Natural killer cell treated with Interleukin-12 subunit alpha and Interleukin-12 subunit beta and Interleukin-15 and Interleukin-18, amount 100 ng/mL, for 72 hours (primary cell): ENCODE results near the gene HGD. TPM values are rescaled to one million over a fixed set of nuclear protein-coding genes. Genes with fewer than 3 reads are reported as not detected.

Experiments used
- ATAC-seq, 2 donors: fragments of 150-1000 bp; cut with Tn5 transposase in 1 of 2; sonication (Bioruptor Pico), chemical (Tn5 transposase) in 1 of 2; 2 replicates each; pipeline ENCODE4 v1.10.0; 2021
- DNase-seq: peaks from one replicate; pipeline ENCODE4 v3.0.0; 2022; ENCODE audit warnings: low spot score
- H3K27ac Mint-ChIP-seq, 2 donors: 1 replicate in 1 of 2; 2 replicates in 1 of 2; pipeline ENCODE4 v1.8.0; 2022; ENCODE audit warnings: mixed read lengths in 2 of 2, mild to moderate bottlenecking in 1 of 2, moderate library complexity in 1 of 2
- H3K27me3 Mint-ChIP-seq, 2 donors: 1 replicate in 1 of 2; 2 replicates in 1 of 2; pipeline ENCODE4 v1.8.0; 2022; ENCODE audit warnings: mixed read lengths in 2 of 2
- H3K36me3 Mint-ChIP-seq: one replicate; pipeline ENCODE4 v1.8.0; 2022; ENCODE audit warnings: mixed read lengths
- H3K4me1 Mint-ChIP-seq, 2 donors: 1 replicate in 1 of 2; 2 replicates in 1 of 2; pipeline ENCODE4 v1.8.0; 2022; ENCODE audit warnings: low read depth in 2 of 2, mixed read lengths in 2 of 2, mild to moderate bottlenecking in 1 of 2
- H3K4me3 Mint-ChIP-seq: one replicate; pipeline ENCODE4 v1.8.0; 2022; ENCODE audit warnings: mixed read lengths
- H3K9me3 Mint-ChIP-seq: 2 replicates; pipeline ENCODE4 v1.8.0; 2022; ENCODE audit warnings: mixed read lengths
- total RNA-seq, 2 donors: library from RNA; stranded (reverse); gene quantifications; one replicate each; pipeline ENCODE4 v1.2.3, GENCODE V29; 2022

The HGD gene
- total RNA-seq, 2 donors from 2014 or later: 1.00 to 1.8 TPM

GRCh38 chr3:120604784-120605183, 77.3 kb downstream of the HGD start:
- Mint-ChIP-seq H3K9me3 (no peaks in the 10 kb centered on the region), H3K36me3 (peaks cover 7% of the 10 kb centered on the region), H3K27ac (no peak overlapping the region), H3K4me3 (no peak overlapping the region), H3K4me1 (no peaks in the 10 kb centered on the region), H3K27me3 (peaks cover 3 to 10% of the 10 kb centered on the region in 2 donors)
- ATAC-seq (no peak), DNase-seq (no peak)

GRCh38 chr3:120604382-120604781, 77.7 kb downstream of the HGD start:
- Mint-ChIP-seq H3K9me3 (no peaks in the 10 kb centered on the region), H3K27ac (no peak overlapping the region), H3K36me3 (peaks cover 7% of the 10 kb centered on the region), H3K4me1 (no peaks in the 10 kb centered on the region), H3K4me3 (no peak overlapping the region), H3K27me3 (peaks cover under 1 to 5% of the 10 kb centered on the region in 2 donors)
- ATAC-seq: peak in 1 of 2 donors; percentile 28
- DNase-seq: no peak

- DNase-seq (no peak), ATAC-seq (no peak)
- Mint-ChIP-seq H3K9me3 (no peaks in the 10 kb centered on the region), H3K27me3 (no peaks in the 10 kb centered on the region), H3K4me1 (peaks cover 0 to 2% of the 10 kb centered on the region in 2 donors), H3K4me3 (no peak overlapping the region), H3K36me3 (peaks cover 7% of the 10 kb centered on the region), H3K27ac (no peak overlapping the region)
Measured at GRCh38 chr3:120602682-120603081, 79.4 kb downstream of the HGD start.

- DNase-seq: no peak
- peaks cover 0 to 9% of the 10 kb centered on the region in 2 donors for H3K4me1 Mint-ChIP-seq
- no peaks in the 10 kb centered on the region for H3K9me3 Mint-ChIP-seq
- no peaks in the 10 kb centered on the region for H3K27me3 Mint-ChIP-seq
- H3K36me3 Mint-ChIP-seq: peaks cover 11% of the 10 kb centered on the region
- no peak overlapping the region for H3K27ac Mint-ChIP-seq
- H3K4me3 Mint-ChIP-seq: no peak overlapping the region
- no peak for ATAC-seq
Measured at GRCh38 chr3:120601554-120601953, 80.5 kb downstream of the HGD start.

- ATAC-seq: no peak
- no peak overlapping the region for H3K27ac Mint-ChIP-seq
- H3K27me3 Mint-ChIP-seq: peaks cover 5 to 7% of the 10 kb centered on the region in 2 donors
- peaks cover 11% of the 10 kb centered on the region for H3K36me3 Mint-ChIP-seq
- no peak overlapping the region for H3K4me3 Mint-ChIP-seq
- peaks cover 10 to 14% of the 10 kb centered on the region in 2 donors for H3K4me1 Mint-ChIP-seq
- DNase-seq: no peak
- no peaks in the 10 kb centered on the region for H3K9me3 Mint-ChIP-seq
Measured at GRCh38 chr3:120599211-120599610, 82.8 kb downstream of the HGD start.

- Mint-ChIP-seq H3K9me3 (no peaks in the 10 kb centered on the region), H3K4me3 (no peak overlapping the region), H3K36me3 (peaks cover 6% of the 10 kb centered on the region), H3K27ac (no peak overlapping the region), H3K27me3 (peaks cover 8 to 11% of the 10 kb centered on the region in 2 donors), H3K4me1 (peaks cover 10 to 14% of the 10 kb centered on the region in 2 donors)
- no peak for DNase-seq
- ATAC-seq: no peak
Measured at GRCh38 chr3:120597445-120598049, 84.5 kb downstream of the HGD start.

- H3K4me3 Mint-ChIP-seq: no peak overlapping the region
- no peaks in the 10 kb centered on the region for H3K9me3 Mint-ChIP-seq
- DNase-seq (no peak), ATAC-seq (no peak)
- H3K4me1 Mint-ChIP-seq: peaks cover 10 to 14% of the 10 kb centered on the region in 2 donors
- H3K27me3 Mint-ChIP-seq: peaks cover 10 to 14% of the 10 kb centered on the region in 2 donors
- no peak overlapping the region for H3K27ac Mint-ChIP-seq
- peaks cover 4% of the 10 kb centered on the region for H3K36me3 Mint-ChIP-seq
Measured at GRCh38 chr3:120596853-120597223, 85.2 kb downstream of the HGD start.

- ATAC-seq: peak; percentile 98 to 99
- Mint-ChIP-seq H3K9me3 (no peaks in the 10 kb centered on the region), H3K36me3 (peaks cover 4% of the 10 kb centered on the region), H3K4me1 (peaks cover 10 to 14% of the 10 kb centered on the region in 2 donors), H3K27ac (no peak within 1 kb of the TSS), H3K4me3 (no peak within 1 kb of the TSS), H3K27me3 (peaks cover 10 to 14% of the 10 kb centered on the region in 2 donors)
- DNase-seq: peak; percentile 98
Measured at GRCh38 chr3:120596116-120596852, 85.8 kb downstream of the HGD start, which contains the start of gene NDUFB4. TSS of gene NDUFB4 (plus strand) at chr3:120596336. CDS start at chr3:120596360, 24 bp downstream.

GRCh38 chr3:120595788-120596115, 86.3 kb downstream of the HGD start:
- Mint-ChIP-seq H3K27me3 (peaks cover 10 to 19% of the 10 kb centered on the region in 2 donors), H3K4me1 (peaks cover 10 to 14% of the 10 kb centered on the region in 2 donors), H3K9me3 (no peaks in the 10 kb centered on the region), H3K36me3 (peaks cover 4% of the 10 kb centered on the region), H3K27ac (no peak overlapping the region), H3K4me3 (no peak overlapping the region)
- DNase-seq: no peak
- ATAC-seq: no peak

GRCh38 chr3:120587332-120587975, 94.6 kb downstream of the HGD start:
- H3K4me3 Mint-ChIP-seq: no peak overlapping the region
- H3K9me3 Mint-ChIP-seq: peaks cover 2% of the 10 kb centered on the region
- no peak overlapping the region for H3K27ac Mint-ChIP-seq
- peaks cover 22 to 47% of the 10 kb centered on the region in 2 donors for H3K27me3 Mint-ChIP-seq
- H3K4me1 Mint-ChIP-seq: no peaks in the 10 kb centered on the region
- no peak for ATAC-seq
- no peaks in the 10 kb centered on the region for H3K36me3 Mint-ChIP-seq
- no peak for DNase-seq

Other genes with a start within 250 kb of the HGD start
- 1 to 10 TPM; 1.4 to 2.6 TPM for gene FSTL1, start 231.2 kb downstream of the HGD start, total RNA-seq
- 100 to 1,000 TPM in 1 of 2 donors, 10 to 100 TPM in 1; 54.4 to 102 TPM for gene NDUFB4, start 85.9 kb downstream of the HGD start, total RNA-seq
- gene RABL3, start 60.3 kb upstream of the HGD start, total RNA-seq: 10 to 100 TPM; 19.5 to 25.3 TPM
- gene GTF2E1, start 60.5 kb upstream of the HGD start, total RNA-seq: 10 to 100 TPM; 18.6 to 19.9 TPM
- not detected for gene STXBP5L, start 226.0 kb upstream of the HGD start, total RNA-seq